GM21360 (cell line): ENCODE results near the gene ZNF618.
"Not testable (repeated sequence)": the region's sequence is repeated elsewhere in the genome, so short reads cannot be mapped to it uniquely, and the experiment has no call there.

Experiments
- ATAC-seq: cut with Tn5 transposase; IDR thresholded peaks from one replicate; pipeline ENCODE4 v1.9.1; 2021; ENCODE audit warnings: mild to moderate bottlenecking, moderate library complexity; ENCODE audit not compliant: unreplicated experiment

The ZNF618 gene

DNA sequence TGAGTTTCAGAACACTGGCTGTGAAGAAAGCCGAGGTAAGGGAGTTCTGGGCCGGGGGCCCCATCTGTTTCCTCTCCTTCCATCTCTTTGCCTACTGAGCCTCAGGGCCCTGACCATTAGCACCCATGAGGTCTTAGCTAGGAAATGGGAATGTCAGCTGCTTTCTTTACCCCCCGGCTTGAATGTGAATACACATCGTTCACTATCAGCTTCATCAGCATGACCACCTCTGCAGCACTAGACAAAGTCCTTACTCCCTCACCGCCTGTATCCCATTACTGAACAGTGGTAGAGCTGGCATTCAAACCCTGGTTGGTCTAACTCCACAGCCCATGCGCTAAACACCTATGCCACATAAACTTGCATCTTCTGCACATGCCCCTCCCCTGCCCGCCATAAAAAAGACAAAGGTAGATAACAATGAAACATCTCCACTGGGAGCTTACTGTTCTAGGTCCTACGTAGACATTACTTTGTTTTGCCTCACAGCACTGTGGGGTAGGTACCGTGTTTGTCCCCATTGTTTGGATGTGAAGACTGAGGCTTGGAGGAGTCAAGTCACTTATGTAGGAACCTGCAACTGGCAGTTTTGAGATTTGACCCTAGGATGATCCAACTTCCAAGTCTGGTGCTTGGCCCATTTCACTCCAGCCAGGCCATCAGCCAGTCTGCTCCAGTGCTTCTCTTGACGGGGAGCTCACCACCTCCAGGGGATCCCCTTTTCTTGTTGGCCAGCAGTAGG is 108.7 kb downstream of the ZNF618 start:
- no peak for ATAC-seq

- ATAC-seq = no peak
Measured at GRCh38 chr9:113985968-113986585, 110.0 kb downstream of the ZNF618 start.

GRCh38 chr9:113986931-113987330 is 110.8 kb downstream of the ZNF618 start:
- no peak for ATAC-seq

- no peak for ATAC-seq
Measured at GRCh38 chr9:113987526-113987925, 111.4 kb downstream of the ZNF618 start.

DNA sequence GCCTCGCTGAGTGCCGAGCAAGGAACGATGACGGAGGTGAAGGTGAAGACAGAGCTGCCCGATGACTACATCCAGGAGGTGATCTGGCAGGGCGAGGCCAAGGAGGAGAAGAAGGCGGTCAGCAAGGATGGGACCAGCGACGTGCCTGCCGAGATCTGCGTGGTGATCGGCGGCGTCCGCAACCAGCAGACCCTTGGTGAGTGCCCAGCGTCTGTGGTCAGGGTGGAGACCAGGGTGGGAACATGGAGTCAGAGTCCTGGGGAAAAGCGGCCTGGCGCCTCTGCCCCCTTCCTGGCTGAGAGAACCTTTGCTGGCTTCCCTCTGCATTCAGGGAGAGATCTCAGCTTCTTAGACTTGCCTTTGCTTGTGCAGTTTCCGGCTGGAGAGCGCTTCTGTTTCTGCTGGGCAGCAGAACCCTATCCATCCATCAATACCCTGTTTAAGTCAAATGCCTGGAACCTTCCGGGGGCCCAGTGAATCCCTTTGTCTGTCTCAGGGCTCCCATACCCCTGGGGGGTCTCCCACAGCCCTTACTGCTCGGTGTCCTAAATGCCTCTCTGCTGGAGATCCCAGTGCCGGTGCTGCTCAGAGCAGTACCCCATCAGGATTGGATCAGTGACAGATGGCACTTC is 112.4 kb downstream of the ZNF618 start:
- ATAC-seq = no peak

DNA sequence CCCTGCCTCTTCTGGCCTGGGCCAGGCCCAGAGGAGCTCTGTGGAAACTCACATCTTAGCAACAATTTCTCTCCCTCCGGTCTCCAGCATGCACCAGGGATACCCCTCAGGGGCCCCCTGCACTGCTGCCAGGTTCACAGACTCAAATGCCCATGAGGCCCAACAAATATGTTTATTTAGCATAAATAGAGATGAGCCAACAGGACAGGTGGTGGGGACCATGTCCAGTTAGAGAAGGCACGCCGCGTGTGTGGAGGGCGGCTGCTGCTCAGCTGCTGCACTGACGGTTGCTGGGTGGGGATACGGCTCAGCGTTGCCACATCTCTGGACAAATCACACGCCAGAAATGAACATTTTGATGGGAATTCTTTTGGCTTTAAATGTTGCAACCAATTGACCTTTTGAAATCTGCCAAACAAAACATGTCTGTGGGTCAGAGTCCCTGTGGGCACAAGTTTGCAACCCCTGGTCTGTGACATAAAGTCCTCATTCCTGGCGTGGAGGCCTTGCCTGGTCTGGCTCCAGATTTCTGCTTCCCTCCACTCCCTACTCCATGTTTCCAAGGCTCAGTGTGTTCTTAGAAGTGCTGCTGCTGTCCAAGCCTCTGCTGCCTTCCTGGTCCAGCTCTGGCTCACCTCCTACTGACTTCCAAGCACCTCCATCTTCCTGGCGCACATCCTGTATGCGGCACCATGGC is 113.1 kb downstream of the ZNF618 start:
- no peak for ATAC-seq

- ATAC-seq = no peak
Measured at GRCh38 chr9:113989714-113990569, 113.8 kb downstream of the ZNF618 start.

- ATAC-seq = no peak
Measured at GRCh38 chr9:113990570-113990907, 114.4 kb downstream of the ZNF618 start.

DNA sequence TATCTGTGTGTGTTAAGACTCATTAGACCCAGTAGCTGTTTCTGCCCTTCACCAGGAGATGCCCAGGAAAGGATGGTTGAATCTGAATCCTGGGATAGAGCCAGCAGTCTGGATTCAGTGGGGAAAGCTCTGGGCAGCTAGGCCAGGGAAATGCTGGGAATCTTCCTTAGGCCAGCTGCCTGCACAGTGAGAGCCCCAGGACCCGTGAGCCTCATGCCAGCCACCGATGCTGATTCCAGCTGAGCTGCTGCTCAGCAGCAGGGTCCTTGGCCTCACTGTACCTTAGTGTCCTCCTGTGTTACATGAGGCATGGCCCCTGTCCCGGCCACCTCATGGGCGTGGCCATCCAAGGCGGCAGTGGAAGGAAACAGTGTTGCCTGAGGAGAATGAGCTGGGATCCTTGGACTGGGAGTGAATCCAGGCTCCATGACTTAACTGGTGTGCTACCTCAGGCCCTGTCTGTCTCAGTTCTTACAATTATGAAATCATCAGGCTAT is 114.9 kb downstream of the ZNF618 start:
- no peak for ATAC-seq

- ATAC-seq = no peak
Measured at GRCh38 chr9:113991714-113992113, 115.6 kb downstream of the ZNF618 start.

DNA sequence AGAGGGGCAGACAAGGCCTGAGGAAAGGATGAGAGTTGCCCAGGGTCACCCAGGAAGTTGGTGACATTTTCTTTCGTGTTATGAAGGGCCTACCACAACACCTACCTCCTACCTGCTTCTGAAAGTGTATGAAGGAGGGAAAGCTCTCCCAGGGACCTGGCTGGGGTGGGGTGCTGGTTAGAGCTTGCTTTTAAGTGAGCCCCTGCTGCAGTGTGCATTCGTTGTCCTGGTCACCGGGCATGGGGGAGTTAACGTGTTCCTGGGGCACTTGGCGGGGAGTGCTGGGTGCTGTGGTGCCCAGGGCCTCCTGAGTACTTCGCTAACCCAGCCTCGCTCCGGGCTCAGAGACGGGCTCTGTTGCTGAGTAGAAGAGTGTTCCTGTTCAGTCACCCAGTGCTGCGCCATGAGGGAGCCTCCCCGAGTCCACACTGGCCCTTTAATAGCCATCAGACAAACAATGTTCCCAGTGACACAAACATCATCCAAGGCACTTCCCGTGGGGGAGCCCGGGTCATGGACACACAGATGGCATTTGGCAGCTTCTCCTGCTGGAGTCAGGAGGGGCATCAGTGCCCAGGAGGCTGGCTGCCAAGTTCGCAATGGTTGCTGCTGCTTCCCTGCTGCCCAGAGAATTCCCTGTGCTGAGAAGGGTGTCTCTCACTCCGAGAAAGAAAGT is 116.3 kb downstream of the ZNF618 start:
- ATAC-seq = no peak

GRCh38 chr9:113992994-113993393 is 116.9 kb downstream of the ZNF618 start:
- no peak for ATAC-seq

- ATAC-seq = no peak
Measured at GRCh38 chr9:113993838-113994540, 117.9 kb downstream of the ZNF618 start.

- no peak for ATAC-seq
Measured at GRCh38 chr9:113995401-113995800, 119.3 kb downstream of the ZNF618 start.

GRCh38 chr9:113995963-113996362 is 119.9 kb downstream of the ZNF618 start:
- ATAC-seq = no peak

DNA sequence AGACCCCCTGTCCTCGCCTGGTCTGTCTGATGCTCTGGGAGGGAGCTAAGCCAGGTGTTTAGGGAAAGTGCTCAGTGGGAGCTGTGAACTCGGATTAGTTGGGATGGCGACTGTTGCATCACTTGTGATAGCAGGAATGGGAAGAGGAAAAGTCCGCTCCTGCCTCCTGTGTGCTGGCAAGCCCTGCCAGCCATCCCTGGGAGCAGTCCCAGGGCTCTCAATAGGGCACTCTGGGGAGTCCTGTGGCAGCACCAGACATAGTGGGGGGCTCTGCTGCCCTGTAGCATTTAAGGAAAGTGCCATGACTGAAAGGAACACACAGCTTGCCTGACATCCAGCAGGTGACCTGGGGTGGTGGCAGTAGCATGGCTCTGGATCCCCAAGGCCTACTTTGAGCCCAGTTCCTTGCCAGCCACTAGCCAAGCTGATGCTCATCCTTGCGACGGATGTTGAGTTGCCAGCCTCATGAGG is 120.5 kb downstream of the ZNF618 start:
- no peak for ATAC-seq

GRCh38 chr9:113997064-113997463 is 121.0 kb downstream of the ZNF618 start:
- not testable (repeated sequence) for ATAC-seq

DNA sequence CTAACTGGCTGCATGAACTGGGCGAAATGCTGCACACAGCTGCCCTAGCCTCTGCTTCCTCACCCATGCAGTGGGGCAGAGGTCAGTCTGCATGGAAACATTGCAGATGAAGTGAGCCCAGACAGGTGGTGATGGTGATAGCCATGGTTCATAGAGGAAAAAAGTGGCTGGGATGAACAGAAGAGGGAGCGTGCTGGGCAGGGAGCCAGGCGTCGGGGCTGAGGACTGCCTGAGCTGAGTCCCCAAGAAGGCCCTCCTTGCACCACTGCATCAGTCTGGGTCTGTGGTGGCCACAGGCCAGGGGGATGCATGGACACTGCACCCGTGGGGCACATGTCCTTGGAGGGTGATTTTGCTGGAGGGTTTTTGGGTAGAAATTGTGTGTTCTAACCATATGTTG is 121.5 kb downstream of the ZNF618 start:
- ATAC-seq = no peak

DNA sequence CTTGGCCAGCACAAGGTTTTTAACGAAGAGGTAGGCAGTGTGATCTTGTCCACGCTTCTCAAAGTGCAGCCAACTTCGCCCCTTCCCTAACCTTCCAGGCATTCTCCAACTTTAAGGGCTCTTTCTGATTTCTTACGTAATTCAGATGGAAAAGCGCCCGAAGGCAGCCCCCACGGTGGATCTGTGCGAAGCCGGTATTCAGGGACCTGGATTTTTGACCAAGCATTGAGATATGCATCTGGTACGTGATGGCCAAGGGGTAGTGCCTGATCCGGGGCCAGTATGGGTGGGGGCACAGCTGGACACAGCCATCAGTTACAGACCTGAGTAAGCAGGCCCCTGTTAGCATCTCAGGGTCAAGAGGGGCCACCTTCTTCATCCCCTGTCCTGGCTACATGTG is 122.0 kb downstream of the ZNF618 start:
- no peak for ATAC-seq
